CD4-positive, alpha-beta T cell (primary cell): Measurements from ENCODE around the gene GLCE. TPM values are rescaled to one million over a fixed set of nuclear protein-coding genes. Genes with fewer than 3 reads are reported as not detected.

Experiments used
- ATAC-seq: fragments of 200-7000 bp; cut with Tn5 transposase; one replicate; pipeline ENCODE4 v1.10.0; 2022; ENCODE audit warnings: mild to moderate bottlenecking; ENCODE audit not compliant: poor library complexity
- CTCF ChIA-PET: fragments of 350-600 bp; sonication (Branson Sonifier 250); formaldehyde crosslinking; loops from one replicate; lab custom pipeline; 2021; ENCODE audit warnings: antibody characterized with exemption, inconsistent platforms; lab: Charles Lee
- POLR2A ChIA-PET: fragments of 350-600 bp; sonication (Branson Sonifier 250); formaldehyde crosslinking; loops from one replicate; lab custom pipeline; 2021; ENCODE audit warnings: antibody characterized with exemption, inconsistent platforms; lab: Charles Lee
- DNase-seq, 14 experiments: peaks; one replicate each; pipeline ENCODE4 v3.0.0-alpha.2; 2013 to 2020; ENCODE audit warnings: mixed read lengths in 2 of 14
- H3K27ac ChIP-seq, 2 donors: one replicate each; pipeline versions ENCODE4 v1.5.1 to v1.7.0; 2013; ENCODE audit warnings: low read length in 2 of 2, low read depth in 1 of 2, mild to moderate bottlenecking in 1 of 2
- H3K27me3 ChIP-seq, 2 experiments: 1 replicate in 1 of 2; 2 replicates in 1 of 2; pipeline versions ENCODE4 v1.6.1 to v1.7.0; 2013; ENCODE audit warnings: low read length in 2 of 2, control low read depth in 1 of 2, mild to moderate bottlenecking in 1 of 2, moderate library complexity in 1 of 2; ENCODE audit not compliant: insufficient read depth in 2 of 2, control insufficient read depth in 1 of 2
- H3K36me3 ChIP-seq: one replicate; pipeline ENCODE4 v1.6.1; 2013; ENCODE audit warnings: low read length, control low read depth; ENCODE audit not compliant: insufficient read depth
- H3K4me1 ChIP-seq: one replicate; pipeline ENCODE4 v1.6.1; 2013; ENCODE audit warnings: low read length, control low read depth; ENCODE audit not compliant: insufficient read depth
- H3K4me3 ChIP-seq: one replicate; pipeline ENCODE4 v1.5.1; 2013; ENCODE audit warnings: mild to moderate bottlenecking, low read length, moderate library complexity
- H3K9me3 ChIP-seq, 2 experiments: 1 replicate in 1 of 2; 2 replicates in 1 of 2; pipeline versions ENCODE4 v1.6.1 to v1.7.0; 2013; ENCODE audit warnings: low read length in 2 of 2, mild to moderate bottlenecking in 2 of 2, control low read depth in 1 of 2, moderate library complexity in 1 of 2; ENCODE audit not compliant: control insufficient read depth in 1 of 2, insufficient read depth in 1 of 2
- H3K27ac Mint-ChIP-seq: one replicate; pipeline ENCODE4 v1.8.0; 2020; ENCODE audit warnings: mixed read lengths
- H3K27me3 Mint-ChIP-seq: one replicate; pipeline ENCODE4 v1.8.0; 2021; ENCODE audit warnings: mixed read lengths
- H3K36me3 Mint-ChIP-seq: one replicate; pipeline ENCODE4 v1.8.0; 2021; ENCODE audit warnings: low read depth, mixed read lengths
- H3K4me1 Mint-ChIP-seq: one replicate; pipeline ENCODE4 v1.8.0; 2021; ENCODE audit warnings: low read depth, mixed read lengths
- H3K4me3 Mint-ChIP-seq: one replicate; pipeline ENCODE4 v1.8.0; 2020; ENCODE audit warnings: mild to moderate bottlenecking, mixed read lengths
- H3K9me3 Mint-ChIP-seq: one replicate; pipeline ENCODE4 v1.8.0; 2020; ENCODE audit warnings: mixed read lengths
- CTCF ChIP-seq: fragments of 200-600 bp; IDR thresholded peaks from one replicate; pipeline ENCODE4 v1.8.0; 2022; ENCODE audit warnings: antibody characterized with exemption, mild to moderate bottlenecking
- intact Hi-C, 2 experiments: fragments of 100-400 bp; cut with DNase I in 1 of 2; cut with micrococcal nuclease in 1 of 2; formaldehyde crosslinking; loops; one replicate each; pipeline versions ENCODE4 v1.15.1 to v1.9.0; 2023 to 2025; cut with DNase I, micrococcal nuclease
- total RNA-seq, 174 experiments: library from RNA in 2 of 174; stranded (reverse) in 2 of 174; gene quantifications; one replicate each; pipeline ENCODE4 v1.2.3 and lab custom pipeline; 2021 to 2026

GLCE gene
- total RNA-seq, 2 experiments from 2014 or later, result 3.2 TPM

- ChIA-PET CTCF (interaction anchor here (1.2 kb wide), 1 partner anchor 9 kb away, joined by 3 read pairs; no protein-coding TSS in a partner anchor), POLR2A (interaction anchor here (0.6 kb wide), 1 partner anchor 150 kb away, joined by 3 read pairs; no protein-coding TSS in a partner anchor)
- Mint-ChIP-seq H3K4me1 (peaks cover 7% of the 10 kb centered on the region), H3K4me3 (no peak overlapping the region), H3K27ac (no peak overlapping the region), H3K9me3 (no peaks in the 10 kb centered on the region), H3K36me3 (peaks cover 6% of the 10 kb centered on the region), H3K27me3 (no peaks in the 10 kb centered on the region)
- TF ChIP-seq CTCF, result no peak
- DNase-seq, result no peak
- no peak for ATAC-seq
- Histone ChIP-seq H3K4me1 (peaks cover 4% of the 10 kb centered on the region), H3K9me3 (no peaks in the 10 kb centered on the region), H3K4me3 (no peak overlapping the region), H3K27ac (no peak overlapping the region), H3K27me3 (no peaks in the 10 kb centered on the region), H3K36me3 (no peaks in the 10 kb centered on the region)
- intact Hi-C loops, result no loop called here
These were observed 53.4 kb downstream of the GLCE start for GRCh38 chr15:69213786-69214185.

- POLR2A ChIA-PET, result no interaction called here
- TF ChIP-seq CTCF, result no peak
- no peak overlapping the region for H3K27ac Mint-ChIP-seq
- DNase-seq, result no peak
- CTCF ChIA-PET, result interaction anchor here (0.6 kb wide), 1 partner anchor 50 kb away, joined by 4 read pairs; no protein-coding TSS in a partner anchor
- H3K9me3 ChIP-seq, result no peaks in the 10 kb centered on the region
- no peak for ATAC-seq
- H3K4me1 Mint-ChIP-seq, result no peaks in the 10 kb centered on the region
- H3K4me1 ChIP-seq, result no peaks in the 10 kb centered on the region
- intact Hi-C loops, result no loop called here
- H3K36me3 Mint-ChIP-seq, result peaks cover 14% of the 10 kb centered on the region
- no peak overlapping the region for H3K4me3 ChIP-seq
- no peak overlapping the region for H3K4me3 Mint-ChIP-seq
- H3K27ac ChIP-seq, result no peak overlapping the region
- no peaks in the 10 kb centered on the region for H3K27me3 ChIP-seq
- H3K36me3 ChIP-seq, result no peaks in the 10 kb centered on the region
- peaks cover 3% of the 10 kb centered on the region for H3K9me3 Mint-ChIP-seq
- no peaks in the 10 kb centered on the region for H3K27me3 Mint-ChIP-seq
These were observed 55.0 kb downstream of the GLCE start for GRCh38 chr15:69215314-69216035.

GRCh38 chr15:69217381-69217780, 56.9 kb downstream of the GLCE start:
- Histone ChIP-seq H3K36me3 (no peaks in the 10 kb centered on the region), H3K9me3 (peaks cover 0 to 6% of the 10 kb centered on the region in 2 experiments), H3K27ac (no peak overlapping the region), H3K27me3 (no peaks in the 10 kb centered on the region), H3K4me1 (no peaks in the 10 kb centered on the region), H3K4me3 (no peak overlapping the region)
- POLR2A ChIA-PET, result no interaction called here
- ATAC-seq (no peak), DNase-seq (no peak)
- H3K27ac Mint-ChIP-seq, result no peak overlapping the region
- H3K36me3 Mint-ChIP-seq, result peaks cover 25% of the 10 kb centered on the region
- no peaks in the 10 kb centered on the region for H3K4me1 Mint-ChIP-seq
- no peak overlapping the region for H3K4me3 Mint-ChIP-seq
- CTCF ChIA-PET, result no interaction called here
- no peaks in the 10 kb centered on the region for H3K27me3 Mint-ChIP-seq
- peaks cover 4% of the 10 kb centered on the region for H3K9me3 Mint-ChIP-seq
- TF ChIP-seq CTCF, result no peak
- intact Hi-C loops, result no loop called here
